ENCODE measurements around the gene CCDC59. TPM values are rescaled to one million over a fixed set of nuclear protein-coding genes. Genes with fewer than 3 reads are reported as not detected.

Gene CCDC59
- total and polyA plus RNA-seq, 9 of the 15 experiments (the other 6 are each of a cell fraction or from before 2014, with no cell fraction given), result 34.0 to 186 (median 119) TPM

- TF ChIP-seq ZNF280A (IDR thresholded peaks at IDR 0.05; ENCODE audit: low read depth, partially characterized antibody) (no peak), STAT5B (CRISPR knock-in tag; IDR thresholded peaks at IDR 0.05) (no peak), MAFG (tag; conservative IDR thresholded peaks at IDR 0.05) (no peak), KDM2B (CRISPR knock-in tag; IDR thresholded peaks at IDR 0.05) (no peak), RFX5 (IDR thresholded peaks at IDR 0.05; ENCODE audit: low read depth, low read length) (no peak; the same call in 1 of the 2 replicates), BACH1 (tag; IDR thresholded peaks at IDR 0.05) (no peak), CBX3 (IDR thresholded peaks at IDR 0.05; ENCODE audit: borderline replicate concordance in 1 of 2, low read length in 2 of 2) (peak in 1 of 2 experiments; percentile 68; a peak in 1 of 3 replicates), TAF7 (tag; IDR thresholded peaks at IDR 0.05) (peak; percentile 95), PHF21A (IDR thresholded peaks at IDR 0.05; ENCODE audit: borderline replicate concordance, low read depth) (no peak), NRF1 (conservative IDR thresholded peaks at IDR 0.05 in 1 of 2, IDR thresholded peaks at IDR 0.05 in 1 of 2) (peak; percentile 49 to 62), KLF1 (tag; IDR thresholded peaks at IDR 0.05) (no peak), CEBPZ (IDR thresholded peaks at IDR 0.05; ENCODE audit: borderline replicate concordance, low read depth, low read length) (peak; percentile 66; the same call in 1 of the 2 replicates), HMBOX1 (IDR thresholded peaks at IDR 0.05) (no peak)
- TF ChIP-seq, protein P1, sequence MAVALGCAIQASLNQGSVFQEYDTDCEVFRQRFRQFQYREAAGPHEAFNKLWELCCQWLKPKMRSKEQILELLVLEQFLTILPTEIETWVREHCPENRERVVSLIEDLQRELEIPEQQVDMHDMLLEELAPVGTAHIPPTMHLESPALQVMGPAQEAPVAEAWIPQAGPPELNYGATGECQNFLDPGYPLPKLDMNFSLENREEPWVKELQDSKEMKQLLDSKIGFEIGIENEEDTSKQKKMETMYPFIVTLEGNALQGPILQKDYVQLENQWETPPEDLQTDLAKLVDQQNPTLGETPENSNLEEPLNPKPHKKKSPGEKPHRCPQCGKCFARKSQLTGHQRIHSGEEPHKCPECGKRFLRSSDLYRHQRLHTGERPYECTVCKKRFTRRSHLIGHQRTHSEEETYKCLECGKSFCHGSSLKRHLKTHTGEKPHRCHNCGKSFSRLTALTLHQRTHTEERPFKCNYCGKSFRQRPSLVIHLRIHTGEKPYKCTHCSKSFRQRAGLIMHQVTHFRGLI (CRISPR knock-in tag; IDR thresholded peaks at IDR 0.05), result no peak
- TF ChIP-seq, protein P2, sequence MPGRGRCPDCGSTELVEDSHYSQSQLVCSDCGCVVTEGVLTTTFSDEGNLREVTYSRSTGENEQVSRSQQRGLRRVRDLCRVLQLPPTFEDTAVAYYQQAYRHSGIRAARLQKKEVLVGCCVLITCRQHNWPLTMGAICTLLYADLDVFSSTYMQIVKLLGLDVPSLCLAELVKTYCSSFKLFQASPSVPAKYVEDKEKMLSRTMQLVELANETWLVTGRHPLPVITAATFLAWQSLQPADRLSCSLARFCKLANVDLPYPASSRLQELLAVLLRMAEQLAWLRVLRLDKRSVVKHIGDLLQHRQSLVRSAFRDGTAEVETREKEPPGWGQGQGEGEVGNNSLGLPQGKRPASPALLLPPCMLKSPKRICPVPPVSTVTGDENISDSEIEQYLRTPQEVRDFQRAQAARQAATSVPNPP (IDR thresholded peaks at IDR 0.05; ENCODE audit: borderline replicate concordance, insufficient read depth, insufficient read length), result no peak
- TF ChIP-seq, protein P3, sequence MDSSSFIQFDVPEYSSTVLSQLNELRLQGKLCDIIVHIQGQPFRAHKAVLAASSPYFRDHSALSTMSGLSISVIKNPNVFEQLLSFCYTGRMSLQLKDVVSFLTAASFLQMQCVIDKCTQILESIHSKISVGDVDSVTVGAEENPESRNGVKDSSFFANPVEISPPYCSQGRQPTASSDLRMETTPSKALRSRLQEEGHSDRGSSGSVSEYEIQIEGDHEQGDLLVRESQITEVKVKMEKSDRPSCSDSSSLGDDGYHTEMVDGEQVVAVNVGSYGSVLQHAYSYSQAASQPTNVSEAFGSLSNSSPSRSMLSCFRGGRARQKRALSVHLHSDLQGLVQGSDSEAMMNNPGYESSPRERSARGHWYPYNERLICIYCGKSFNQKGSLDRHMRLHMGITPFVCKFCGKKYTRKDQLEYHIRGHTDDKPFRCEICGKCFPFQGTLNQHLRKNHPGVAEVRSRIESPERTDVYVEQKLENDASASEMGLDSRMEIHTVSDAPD (CRISPR knock-in tag; IDR thresholded peaks at IDR 0.05), result no peak
These were observed at the start of gene CCDC59, which contains the start of gene METTL25 (continued) for GRCh38 chr12:82358200-82359114.
